Stomach (tissue), 4 donors: ENCODE results near the gene SMIM15.

ENCODE experiments used
- CTCF ChIP-seq, 7 experiments: fragments of 450-650 bp in 4 of 7; fragments of 200-600 bp in 3 of 7; sonication (generic) in 3 of 7; IDR thresholded peaks; one replicate each; pipeline ENCODE4 v1.5.1; 2016 to 2019; ENCODE audit warnings: antibody characterized with exemption in 7 of 7, control low read depth in 2 of 7, mild to moderate bottlenecking in 1 of 7
- POLR2A ChIP-seq, 4 donors: fragments of 450-650 bp; IDR thresholded peaks; one replicate each; pipeline ENCODE4 v1.6.1; 2016; ENCODE audit warnings: antibody characterized with exemption in 4 of 4, control low read depth in 2 of 4, mild to moderate bottlenecking in 1 of 4, moderate library complexity in 1 of 4
- POLR2AphosphoS5 ChIP-seq, 3 donors: sonication (generic); formaldehyde crosslinking; IDR thresholded peaks; one replicate each; pipeline ENCODE4 v1.6.1; 2016; ENCODE audit warnings: antibody characterized with exemption in 3 of 3

GRCh38 chr5:61163905-61164304 is 1.6 kb upstream of the SMIM15 start:
- TF ChIP-seq POLR2AphosphoS5 (IDR thresholded peaks at IDR 0.05) = no peak
- TF ChIP-seq CTCF (IDR thresholded peaks at IDR 0.05) = no peak
- TF ChIP-seq POLR2A (IDR thresholded peaks at IDR 0.05) = no peak
